HEK293 (cell line): ENCODE results near the gene PPP6R3.

Experiments
- CTCF ChIA-PET: fragments of 350-600 bp; formaldehyde crosslinking; extraction: SDS; loops from one replicate; lab custom pipeline; 2021; ENCODE audit warnings: antibody characterized with exemption; lab: Yijun Ruan, JAX
- POLR2A ChIA-PET: fragments of 300-600 bp; formaldehyde crosslinking; extraction: SDS; loops from one replicate; lab custom pipeline; 2020; ENCODE audit warnings: antibody characterized with exemption, inconsistent platforms; lab: Yijun Ruan, JAX
- H3K27ac ChIP-seq: fragments of 200-500 bp; sonication (Bioruptor generic); 2 replicates; pipeline ENCODE4 v1.5.1; 2014; ENCODE audit warnings: low read depth, low read length, control low read depth, inconsistent platforms; ENCODE audit errors: extremely low read depth
- H3K36me3 ChIP-seq, 2 experiments: fragments of 200-500 bp in 1 of 2; sonication (Bioruptor generic) in 1 of 2; 1 replicate in 1 of 2; 2 replicates in 1 of 2; pipeline ENCODE4 v1.5.1; 2014 to 2017; ENCODE audit warnings: inconsistent platforms in 2 of 2, low read length in 2 of 2; ENCODE audit not compliant: control insufficient read depth in 2 of 2, insufficient read depth in 1 of 2
- H3K4me1 ChIP-seq: fragments of 200-500 bp; sonication (Bioruptor generic); 2 replicates; pipeline ENCODE4 v1.5.1; 2014; ENCODE audit warnings: mild to moderate bottlenecking, low read length, inconsistent platforms; ENCODE audit not compliant: control insufficient read depth, insufficient read depth
- H3K4me3 ChIP-seq: 2 replicates; pipeline ENCODE4 v1.5.1; 2011; ENCODE audit warnings: low read depth, mild to moderate bottlenecking, control low read depth, low read length, moderate library complexity
- H3K9me3 ChIP-seq: fragments of 200-500 bp; sonication (Bioruptor generic); 2 replicates; pipeline ENCODE4 v1.5.1; 2014; ENCODE audit warnings: low read depth, low read length, inconsistent platforms; ENCODE audit not compliant: control insufficient read depth, insufficient read depth
- AEBP2 ChIP-seq: fragments of 450-650 bp; formaldehyde crosslinking; IDR thresholded peaks from 2 replicates; pipeline ENCODE4 v1.5.1; 2016; ENCODE audit warnings: missing biosample characterization, missing genetic modification characterization, borderline replicate concordance
- GFI1B ChIP-seq: fragments of 450-650 bp; formaldehyde crosslinking; IDR thresholded peaks from 2 replicates; pipeline ENCODE4 v1.5.1; 2016; ENCODE audit warnings: missing biosample characterization, missing genetic modification characterization
- IKZF3 ChIP-seq: fragments of 450-650 bp; IDR thresholded peaks from 2 replicates; pipeline ENCODE4 v1.5.0; 2018; ENCODE audit warnings: missing biosample characterization, mild to moderate bottlenecking, missing genetic modification characterization, moderate library complexity
- KLF9 ChIP-seq: fragments of 450-650 bp; formaldehyde crosslinking; IDR thresholded peaks from 2 replicates; pipeline ENCODE4 v1.5.1; 2016; ENCODE audit warnings: missing biosample characterization, missing genetic modification characterization, low read depth
- MZF1 ChIP-seq: fragments of 450-650 bp; formaldehyde crosslinking; IDR thresholded peaks from 2 replicates; pipeline ENCODE4 v1.5.1; 2017; ENCODE audit warnings: missing biosample characterization, missing genetic modification characterization, borderline replicate concordance
- OVOL3 ChIP-seq: fragments of 450-650 bp; formaldehyde crosslinking; IDR thresholded peaks from 2 replicates; pipeline ENCODE4 v1.5.1; 2016; ENCODE audit warnings: missing biosample characterization, missing genetic modification characterization
- PRDM6 ChIP-seq: fragments of 450-650 bp; formaldehyde crosslinking; IDR thresholded peaks from 2 replicates; pipeline ENCODE4 v1.5.1; 2017; ENCODE audit warnings: missing biosample characterization, missing genetic modification characterization
- ZBTB20 ChIP-seq: fragments of 450-650 bp; formaldehyde crosslinking; IDR thresholded peaks from 2 replicates; pipeline ENCODE4 v1.5.1; 2016; ENCODE audit warnings: missing biosample characterization, missing genetic modification characterization
- ZBTB48 ChIP-seq: fragments of 450-650 bp; formaldehyde crosslinking; IDR thresholded peaks from 2 replicates; pipeline ENCODE4 v1.5.1; 2016; ENCODE audit warnings: missing biosample characterization, missing genetic modification characterization
- ZBTB8A ChIP-seq: fragments of 450-650 bp; formaldehyde crosslinking; IDR thresholded peaks from 2 replicates; pipeline ENCODE4 v1.5.1; 2016; ENCODE audit warnings: missing biosample characterization, missing genetic modification characterization
- ZEB2 ChIP-seq: fragments of 450-650 bp; formaldehyde crosslinking; IDR thresholded peaks from 2 replicates; pipeline ENCODE4 v1.5.1; 2016; ENCODE audit warnings: missing biosample characterization, missing genetic modification characterization
- ZNF121 ChIP-seq: fragments of 450-650 bp; formaldehyde crosslinking; IDR thresholded peaks from 2 replicates; pipeline ENCODE4 v1.5.1; 2016; ENCODE audit warnings: missing biosample characterization, missing genetic modification characterization
- ZNF155 ChIP-seq: fragments of 450-650 bp; formaldehyde crosslinking; IDR thresholded peaks from 2 replicates; pipeline ENCODE4 v1.5.1; 2016; ENCODE audit warnings: missing biosample characterization, missing genetic modification characterization
- ZNF175 ChIP-seq: fragments of 450-650 bp; formaldehyde crosslinking; IDR thresholded peaks from 2 replicates; pipeline ENCODE4 v1.5.1; 2016; ENCODE audit warnings: missing biosample characterization, missing genetic modification characterization
- ZNF324 ChIP-seq: fragments of 450-650 bp; formaldehyde crosslinking; IDR thresholded peaks from 2 replicates; pipeline ENCODE4 v1.5.1; 2016; ENCODE audit warnings: missing biosample characterization, missing genetic modification characterization
- ZNF398 ChIP-seq: fragments of 450-650 bp; formaldehyde crosslinking; IDR thresholded peaks from 2 replicates; pipeline ENCODE4 v1.5.1; 2017; ENCODE audit warnings: missing biosample characterization, missing genetic modification characterization
- ZNF433 ChIP-seq: fragments of 450-650 bp; formaldehyde crosslinking; IDR thresholded peaks from 2 replicates; pipeline ENCODE4 v1.5.1; 2016; ENCODE audit warnings: missing biosample characterization, missing genetic modification characterization, low read depth
- ZNF530 ChIP-seq: fragments of 450-650 bp; formaldehyde crosslinking; IDR thresholded peaks from 2 replicates; pipeline ENCODE4 v1.5.1; 2016; ENCODE audit warnings: low read depth, missing biosample characterization, missing genetic modification characterization
- ZNF580 ChIP-seq: fragments of 450-650 bp; formaldehyde crosslinking; IDR thresholded peaks from 2 replicates; pipeline ENCODE4 v1.5.1; 2016; ENCODE audit warnings: missing biosample characterization, missing genetic modification characterization
- ZNF585B ChIP-seq: fragments of 450-650 bp; formaldehyde crosslinking; IDR thresholded peaks from 2 replicates; pipeline ENCODE4 v1.5.1; 2016; ENCODE audit warnings: missing biosample characterization, missing genetic modification characterization
- ZNF610 ChIP-seq: fragments of 450-650 bp; formaldehyde crosslinking; IDR thresholded peaks from 2 replicates; pipeline ENCODE4 v1.5.1; 2016; ENCODE audit warnings: missing biosample characterization, missing genetic modification characterization, borderline replicate concordance
- ZNF747 ChIP-seq: fragments of 450-650 bp; formaldehyde crosslinking; IDR thresholded peaks from 2 replicates; pipeline ENCODE4 v1.5.1; 2016; ENCODE audit warnings: missing biosample characterization, missing genetic modification characterization
- ZSCAN4 ChIP-seq: fragments of 450-650 bp; formaldehyde crosslinking; IDR thresholded peaks from 2 replicates; pipeline ENCODE4 v1.5.1; 2017; ENCODE audit warnings: missing biosample characterization, missing genetic modification characterization

PPP6R3 gene

GRCh38 chr11:68506908-68507307, 46.4 kb downstream of the PPP6R3 start (continued):
- TF ChIP-seq PRDM6, result peak; percentile 64
- no peak for TF ChIP-seq ZNF580
- TF ChIP-seq OVOL3 (tag by site-specific recombination), result no peak
- TF ChIP-seq ZNF324 (tag by site-specific recombination), result peak; percentile 32; the same call in 1 of the 2 replicates
- TF ChIP-seq ZNF155 (tag by site-specific recombination), result no peak
- no peak for TF ChIP-seq ZNF121 (tag by site-specific recombination)
- TF ChIP-seq ZNF585B (tag by site-specific recombination), result no peak

GRCh38 chr11:68508425-68508824, 47.9 kb downstream of the PPP6R3 start:
- TF ChIP-seq ZBTB20 (no peak), PRDM6 (peak; percentile 32; the same call in 1 of the 2 replicates)
- TF ChIP-seq, all 188 proteins: peak for 1
- POLR2A ChIA-PET, result no interaction called here
- Histone ChIP-seq H3K4me1 (peaks cover 17% of the 10 kb centered on the region), H3K27ac (no peak overlapping the region), H3K36me3 (peaks cover 0 to 14% of the 10 kb centered on the region in 2 experiments; a peak in 2 of 3 replicates), H3K4me3 (no peak overlapping the region), H3K9me3 (no peaks in the 10 kb centered on the region)
- CTCF ChIA-PET, result no interaction called here

- no peak overlapping the region for H3K27ac ChIP-seq
- CTCF ChIA-PET, result interaction anchor here (0.6 to 0.7 kb wide), 2 partner anchors 299 to 428 kb away, joined by 4 read pairs; no protein-coding TSS in a partner anchor
These were observed 48.5 kb downstream of the PPP6R3 start for GRCh38 chr11:68509066-68509465.

GRCh38 chr11:68513930-68514487, 53.5 kb downstream of the PPP6R3 start:
- H3K4me1 ChIP-seq, result no peaks in the 10 kb centered on the region
- no peaks in the 10 kb centered on the region for H3K9me3 ChIP-seq
- CTCF ChIA-PET, result interaction anchor here (0.7 to 1.0 kb wide), 2 partner anchors 19 to 558 kb away, joined by 3 to 4 read pairs; no protein-coding TSS in a partner anchor
- H3K36me3 ChIP-seq, result peaks cover 0 to 23% of the 10 kb centered on the region in 2 experiments; a peak in 2 of 3 replicates
- H3K4me3 ChIP-seq, result no peak overlapping the region
- no peak overlapping the region for H3K27ac ChIP-seq
- no peak for TF ChIP-seq ZNF398 (tag by site-specific recombination)
- TF ChIP-seq ZNF175 (tag by site-specific recombination), result no peak
- no peak for TF ChIP-seq MZF1 (tag by site-specific recombination)
- no peak for TF ChIP-seq GFI1B (tag by site-specific recombination)
- TF ChIP-seq AEBP2, result no peak
- 0 out of 2 replicates have a peak, but pooled peaks have one; percentile 21 for TF ChIP-seq ZNF121 (tag by site-specific recombination)
- POLR2A ChIA-PET, result no interaction called here

More at GRCh38 chr11:68509066-68509465, 48.5 kb downstream of the PPP6R3 start:
- peaks cover 0 to 18% of the 10 kb centered on the region in 2 experiments; a peak in 2 of 3 replicates for H3K36me3 ChIP-seq
- no peak overlapping the region for H3K4me3 ChIP-seq
- POLR2A ChIA-PET, result interaction anchor here (0.6 kb wide), 1 partner anchor 1047 kb away, joined by 4 read pairs; no protein-coding TSS in a partner anchor
- H3K4me1 ChIP-seq, result peaks cover 17% of the 10 kb centered on the region
- TF ChIP-seq ZEB2 (tag by site-specific recombination), result no peak
- TF ChIP-seq ZBTB48 (tag by site-specific recombination), result no peak
- TF ChIP-seq ZNF530, result no peak
- no peak for TF ChIP-seq KLF9 (tag by site-specific recombination)
- TF ChIP-seq ZNF610 (tag by site-specific recombination), result no peak
- TF ChIP-seq ZNF433 (tag by site-specific recombination), result no peak
- TF ChIP-seq ZSCAN4 (tag by site-specific recombination), result no peak
- no peak for TF ChIP-seq IKZF3 (tag by site-specific recombination)
- TF ChIP-seq ZBTB8A (tag by site-specific recombination), result no peak
- no peak for TF ChIP-seq ZNF324 (tag by site-specific recombination)
- no peak for TF ChIP-seq ZNF747 (tag by site-specific recombination)
- TF ChIP-seq, all 188 proteins: peak for 0
- H3K9me3 ChIP-seq, result no peaks in the 10 kb centered on the region
